ENCODE results near the gene NTRK2.

DNA sequence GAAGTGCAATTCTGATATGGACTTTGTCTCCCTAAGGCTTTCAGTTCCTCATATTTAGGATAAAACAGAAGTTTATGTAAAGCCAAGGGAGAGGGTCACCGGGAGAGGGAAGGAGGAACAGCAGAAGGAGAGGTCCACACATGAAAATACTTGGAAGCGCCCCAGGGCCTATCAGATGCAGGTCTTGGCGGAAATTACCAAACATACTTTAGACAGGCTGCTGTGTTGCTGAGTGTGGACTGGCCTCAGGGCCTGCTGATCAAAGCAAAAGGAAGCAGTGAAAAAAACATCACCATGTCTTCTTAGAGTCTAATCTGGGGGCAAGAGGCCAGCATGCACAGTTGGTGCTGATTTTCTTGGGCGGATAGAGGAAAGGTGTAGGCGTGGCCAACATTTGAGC is 14.1 kb upstream of the NTRK2 start:
- TF ChIP-seq, protein P1, sequence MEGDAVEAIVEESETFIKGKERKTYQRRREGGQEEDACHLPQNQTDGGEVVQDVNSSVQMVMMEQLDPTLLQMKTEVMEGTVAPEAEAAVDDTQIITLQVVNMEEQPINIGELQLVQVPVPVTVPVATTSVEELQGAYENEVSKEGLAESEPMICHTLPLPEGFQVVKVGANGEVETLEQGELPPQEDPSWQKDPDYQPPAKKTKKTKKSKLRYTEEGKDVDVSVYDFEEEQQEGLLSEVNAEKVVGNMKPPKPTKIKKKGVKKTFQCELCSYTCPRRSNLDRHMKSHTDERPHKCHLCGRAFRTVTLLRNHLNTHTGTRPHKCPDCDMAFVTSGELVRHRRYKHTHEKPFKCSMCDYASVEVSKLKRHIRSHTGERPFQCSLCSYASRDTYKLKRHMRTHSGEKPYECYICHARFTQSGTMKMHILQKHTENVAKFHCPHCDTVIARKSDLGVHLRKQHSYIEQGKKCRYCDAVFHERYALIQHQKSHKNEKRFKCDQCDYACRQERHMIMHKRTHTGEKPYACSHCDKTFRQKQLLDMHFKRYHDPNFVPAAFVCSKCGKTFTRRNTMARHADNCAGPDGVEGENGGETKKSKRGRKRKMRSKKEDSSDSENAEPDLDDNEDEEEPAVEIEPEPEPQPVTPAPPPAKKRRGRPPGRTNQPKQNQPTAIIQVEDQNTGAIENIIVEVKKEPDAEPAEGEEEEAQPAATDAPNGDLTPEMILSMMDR (IDR thresholded peaks at IDR 0.05) = no peak
- no peak for TF ChIP-seq POLR2A (IDR thresholded peaks at IDR 0.05)
